ENCODE data around the gene CRYAB. TPM values are rescaled to one million over a fixed set of nuclear protein-coding genes. Genes with fewer than 3 reads are reported as not detected.
"Not testable (repeated sequence)": the region's sequence is repeated elsewhere in the genome, so short reads cannot be mapped to it uniquely, and the experiment has no call there.

The CRYAB gene
- total RNA-seq, 2 donors from 2014 or later = not detected

DNA sequence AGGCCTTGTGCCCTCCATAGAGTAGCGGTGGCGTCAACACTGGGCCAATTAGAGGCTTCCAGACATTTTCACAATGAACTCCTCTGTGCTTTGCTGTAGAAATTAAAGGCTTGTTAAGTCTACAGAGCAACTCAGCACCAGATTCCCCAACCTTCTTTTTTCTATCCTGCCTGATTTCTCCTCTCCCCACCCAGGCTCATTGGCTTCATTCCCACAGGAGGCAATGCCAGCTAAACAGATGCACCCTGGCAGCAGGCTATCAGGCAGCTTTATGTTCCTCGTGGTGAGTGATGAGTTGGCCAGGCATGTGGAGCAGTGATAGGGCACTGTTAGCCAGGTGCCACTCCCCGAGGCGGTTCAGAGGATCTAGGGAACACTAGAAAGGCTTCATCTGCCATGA, 30.4 kb upstream of the CRYAB start:
- H3K4me3 Mint-ChIP-seq = no peak overlapping the region
- peaks cover 19% of the 10 kb centered on the region for H3K4me1 Mint-ChIP-seq
- no peak overlapping the region for H3K27ac Mint-ChIP-seq
- H3K9me3 ChIP-seq (ENCODE audit: control insufficient read depth, low read length, poor library complexity, severe bottlenecking) = no peaks in the 10 kb centered on the region
- DNase-seq (no peak), ATAC-seq (no peak)
- peaks cover 2% of the 10 kb centered on the region for H3K36me3 Mint-ChIP-seq (ENCODE audit: low read depth)
- no peaks in the 10 kb centered on the region for H3K27me3 Mint-ChIP-seq

DNA sequence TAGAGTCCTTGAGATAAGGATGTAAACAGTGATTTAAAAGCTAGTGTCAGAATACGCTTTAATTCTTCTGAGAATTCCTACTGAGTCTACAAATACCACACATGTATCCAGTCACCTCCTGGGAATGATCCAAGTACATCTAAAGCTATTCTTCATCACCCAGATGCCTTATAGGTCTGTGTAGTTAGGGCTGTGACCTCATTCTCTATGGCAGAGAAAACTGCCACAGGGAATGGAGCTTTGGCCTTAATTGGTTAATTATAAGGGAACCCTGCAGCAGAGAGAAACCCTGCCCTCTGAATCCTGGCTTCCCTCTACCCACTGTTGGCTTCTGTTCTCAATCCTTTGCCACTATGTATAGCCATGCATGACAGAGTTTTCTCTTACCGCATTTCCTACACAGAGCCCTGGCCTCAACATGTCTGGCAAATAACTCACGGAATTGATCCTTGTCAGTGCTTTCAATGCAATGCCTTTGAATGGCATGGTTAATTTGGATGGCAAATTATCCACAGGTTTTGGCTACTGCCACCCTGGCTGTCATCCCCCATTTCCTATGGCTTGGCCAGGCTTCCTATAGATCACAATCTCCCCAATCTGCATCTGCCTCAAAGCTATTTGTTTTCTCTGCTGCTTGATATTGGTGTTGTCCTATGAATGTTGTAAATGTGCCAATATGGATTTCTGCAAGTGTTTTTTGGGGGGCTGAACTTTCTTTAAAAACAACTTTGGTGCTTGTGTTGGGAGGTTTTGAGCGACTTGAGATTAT, 28.4 kb upstream of the CRYAB start:
- Mint-ChIP-seq H3K27me3 (no peaks in the 10 kb centered on the region), H3K36me3 (ENCODE audit: low read depth) (peaks cover 2% of the 10 kb centered on the region), H3K27ac (peak overlapping the region; percentile 86), H3K4me3 (no peak overlapping the region), H3K4me1 (peaks cover 23% of the 10 kb centered on the region)
- ATAC-seq (no peak), DNase-seq (no peak)
- no peaks in the 10 kb centered on the region for H3K9me3 ChIP-seq (ENCODE audit: control insufficient read depth, low read length, poor library complexity, severe bottlenecking)

DNA sequence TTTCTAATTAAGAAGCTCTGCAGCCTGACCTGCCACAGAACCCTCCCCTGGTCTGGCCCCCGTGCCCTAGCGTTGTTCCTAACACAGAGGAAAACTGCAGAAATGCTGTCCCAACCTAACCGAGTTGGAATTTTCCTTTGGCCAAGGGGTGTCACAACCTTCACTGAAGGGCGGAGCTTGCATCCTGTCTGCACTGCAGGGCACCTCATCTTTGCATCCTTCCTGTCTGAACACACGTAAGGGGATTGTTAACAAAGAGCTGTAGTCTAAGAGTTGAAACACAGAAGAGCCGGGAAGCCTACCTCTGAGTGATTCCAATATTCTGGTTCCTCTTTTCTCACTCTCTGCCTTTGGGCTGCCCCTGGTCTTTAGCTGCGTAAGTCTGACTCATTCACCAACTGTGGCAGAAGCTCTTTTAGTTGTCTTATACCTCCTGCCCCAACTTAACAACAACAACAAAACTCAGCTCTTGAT, 27.2 kb upstream of the CRYAB start:
- DNase-seq (no peak), ATAC-seq (peak; percentile 59)
- H3K9me3 ChIP-seq (ENCODE audit: control insufficient read depth, low read length, poor library complexity, severe bottlenecking) = no peaks in the 10 kb centered on the region
- Mint-ChIP-seq H3K27me3 (no peaks in the 10 kb centered on the region), H3K36me3 (ENCODE audit: low read depth) (no peaks in the 10 kb centered on the region), H3K4me1 (peaks cover 18% of the 10 kb centered on the region), H3K27ac (peak overlapping the region; percentile 86), H3K4me3 (peak overlapping the region; percentile 84)

DNA sequence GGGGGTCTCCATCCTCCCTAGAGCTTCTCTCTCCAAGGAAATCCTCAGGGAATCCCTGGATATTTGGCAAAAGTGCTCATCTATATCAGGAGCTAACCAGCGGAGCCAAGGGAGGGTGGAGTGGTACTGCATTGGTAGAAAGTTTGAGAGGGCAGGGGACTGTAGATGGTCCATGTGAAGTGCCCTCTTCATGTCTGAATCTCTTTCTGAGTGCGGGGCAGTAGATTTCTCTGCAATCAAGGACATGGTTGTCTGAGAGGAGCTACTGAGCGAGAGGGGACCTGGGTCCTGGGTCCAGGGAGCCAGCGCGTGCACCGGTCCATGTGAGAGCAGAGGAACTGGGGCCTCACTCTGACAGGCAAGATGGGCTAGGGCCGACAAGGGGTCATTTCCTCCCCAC, 26.3 kb upstream of the CRYAB start:
- no peak for ATAC-seq
- peaks cover 18% of the 10 kb centered on the region for H3K4me1 Mint-ChIP-seq
- peak overlapping the region; percentile 86 for H3K27ac Mint-ChIP-seq
- H3K4me3 Mint-ChIP-seq = peak overlapping the region; percentile 92
- H3K9me3 ChIP-seq (ENCODE audit: control insufficient read depth, low read length, poor library complexity, severe bottlenecking) = no peaks in the 10 kb centered on the region
- no peak for DNase-seq
- H3K27me3 Mint-ChIP-seq = peaks cover under 1% of the 10 kb centered on the region
- no peaks in the 10 kb centered on the region for H3K36me3 Mint-ChIP-seq (ENCODE audit: low read depth)

DNA sequence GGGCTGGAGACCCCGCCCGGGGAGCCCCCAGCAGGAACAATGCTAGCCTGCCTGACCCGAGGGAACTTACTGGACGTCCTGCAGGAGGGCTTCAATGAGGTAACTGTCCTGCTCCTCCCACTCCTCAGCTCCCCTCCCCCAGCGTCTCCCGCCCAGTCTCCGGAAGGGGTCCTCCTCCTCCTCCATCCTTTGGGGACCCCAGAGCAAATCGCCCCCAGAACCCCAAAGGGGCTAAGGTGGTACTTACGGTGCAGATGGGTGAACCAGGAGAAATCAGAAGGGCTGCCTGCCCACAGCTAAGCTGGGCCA, 25.8 kb upstream of the CRYAB start:
- H3K9me3 ChIP-seq (ENCODE audit: control insufficient read depth, low read length, poor library complexity, severe bottlenecking) = no peaks in the 10 kb centered on the region
- Mint-ChIP-seq H3K36me3 (ENCODE audit: low read depth) (no peaks in the 10 kb centered on the region), H3K4me1 (peaks cover 21% of the 10 kb centered on the region), H3K27me3 (peaks cover 5% of the 10 kb centered on the region), H3K4me3 (peak overlapping the region; percentile 92), H3K27ac (peak overlapping the region; percentile 86)
- ATAC-seq (no peak), DNase-seq (no peak)

DNA sequence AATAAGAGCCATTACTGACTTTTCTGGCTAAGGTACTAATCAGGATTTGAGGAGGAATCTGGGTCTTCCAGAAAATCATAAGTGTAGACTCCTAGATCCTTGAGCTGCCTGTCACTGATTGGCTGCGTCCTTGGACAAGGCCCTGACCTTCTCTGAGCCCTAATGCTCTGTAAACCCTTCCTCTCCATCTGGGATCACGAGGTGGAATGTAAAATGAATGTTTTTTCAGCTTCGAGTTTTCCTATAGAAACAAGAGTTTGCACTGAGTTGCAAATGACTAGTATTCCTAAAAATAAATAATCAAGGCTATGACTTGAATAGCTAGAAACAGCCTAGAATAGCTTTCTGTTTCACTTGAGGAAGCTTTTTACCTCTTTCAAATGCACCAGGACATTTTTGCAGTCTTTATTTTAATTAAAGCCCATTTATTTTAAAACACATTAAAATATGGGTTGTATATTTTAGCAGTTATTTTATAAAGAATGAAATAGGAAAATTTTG, 24.5 kb upstream of the CRYAB start:
- Mint-ChIP-seq H3K4me3 (peak overlapping the region; percentile 92), H3K36me3 (ENCODE audit: low read depth) (no peaks in the 10 kb centered on the region), H3K27me3 (peaks cover 6% of the 10 kb centered on the region), H3K4me1 (peaks cover 21% of the 10 kb centered on the region), H3K27ac (peak overlapping the region; percentile 92)
- H3K9me3 ChIP-seq (ENCODE audit: control insufficient read depth, low read length, poor library complexity, severe bottlenecking) = no peaks in the 10 kb centered on the region
- ATAC-seq = no peak
- no peak for DNase-seq

DNA sequence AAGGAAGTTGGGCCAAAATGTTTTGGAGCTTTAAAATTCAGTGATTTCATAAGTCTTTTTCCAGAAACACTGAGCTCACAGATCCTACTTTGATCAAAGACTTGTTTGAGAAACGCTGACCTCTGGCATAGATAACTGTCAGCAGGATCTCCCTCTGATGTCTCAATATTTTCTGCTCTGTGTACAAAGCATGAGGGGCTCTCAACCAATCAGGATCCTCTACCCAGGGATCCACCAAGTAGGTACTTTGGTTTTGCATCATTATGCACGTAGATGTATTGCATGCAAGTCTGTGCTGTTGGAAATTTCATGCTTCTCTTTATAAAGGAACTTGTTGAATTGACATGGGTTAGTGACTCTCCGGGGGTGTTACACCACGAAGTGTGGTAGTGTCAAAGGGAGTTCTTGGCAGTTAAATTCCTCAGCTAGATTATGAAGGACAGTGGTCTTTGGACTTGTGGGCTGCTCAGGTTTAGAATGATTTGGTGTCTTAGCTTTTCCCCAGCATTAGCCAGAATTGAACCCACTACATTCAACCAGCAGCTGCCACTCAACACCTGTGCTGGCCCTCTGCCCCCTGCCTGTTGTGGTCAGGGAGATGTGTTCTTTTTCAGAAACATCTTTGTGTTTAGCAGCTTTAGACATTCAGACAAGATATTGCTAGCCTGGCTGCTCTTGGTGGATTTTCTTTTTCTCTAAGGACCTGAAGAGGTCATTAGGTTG, 23.9 kb upstream of the CRYAB start:
- H3K4me1 Mint-ChIP-seq = peaks cover 21% of the 10 kb centered on the region
- no peak overlapping the region for H3K4me3 Mint-ChIP-seq
- H3K27ac Mint-ChIP-seq = no peak overlapping the region
- no peaks in the 10 kb centered on the region for H3K36me3 Mint-ChIP-seq (ENCODE audit: low read depth)
- no peak for DNase-seq
- no peaks in the 10 kb centered on the region for H3K9me3 ChIP-seq (ENCODE audit: control insufficient read depth, low read length, poor library complexity, severe bottlenecking)
- ATAC-seq = no peak
- H3K27me3 Mint-ChIP-seq = peaks cover 6% of the 10 kb centered on the region

DNA sequence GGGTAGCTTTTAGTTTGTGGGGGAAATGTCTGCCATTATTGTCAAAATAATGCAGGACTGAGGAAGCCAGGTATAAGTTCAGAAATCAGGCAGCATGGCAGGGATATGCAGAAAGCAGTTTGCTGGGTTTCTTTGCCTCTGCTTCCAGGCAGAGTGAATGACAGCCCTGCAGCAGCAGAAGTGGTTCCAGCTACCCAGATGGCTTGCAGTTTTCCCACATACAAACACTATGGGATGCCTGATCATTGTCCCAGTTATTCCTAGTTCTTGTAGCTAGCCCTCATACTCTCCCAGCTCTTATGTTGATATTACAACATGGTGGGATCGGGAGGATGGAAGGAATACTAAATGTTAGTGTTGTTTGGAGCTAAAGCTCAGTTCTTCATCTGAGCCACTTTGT, 22.7 kb upstream of the CRYAB start:
- Mint-ChIP-seq H3K36me3 (ENCODE audit: low read depth) (no peaks in the 10 kb centered on the region), H3K4me3 (no peak overlapping the region)

DNA sequence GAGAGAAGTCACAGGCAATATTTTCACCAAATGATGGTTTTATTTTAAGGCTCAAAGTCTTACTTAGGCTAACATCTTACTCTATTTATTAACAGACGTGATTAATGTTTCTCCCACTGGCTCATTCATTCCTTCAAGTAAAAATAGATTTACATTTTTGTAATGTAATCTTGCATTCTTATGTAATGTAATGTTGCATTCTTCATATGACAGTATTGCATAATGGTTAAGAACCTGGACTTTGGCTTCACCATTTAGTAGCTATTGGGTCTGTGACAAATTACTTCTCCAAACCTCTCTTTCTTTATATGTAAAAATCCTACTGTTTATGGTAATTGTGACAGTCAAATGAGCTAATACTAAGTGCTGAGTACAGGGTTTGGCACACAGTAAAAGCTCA, 22.3 kb upstream of the CRYAB start:
- peaks cover 19% of the 10 kb centered on the region for H3K4me1 Mint-ChIP-seq
- no peak for ATAC-seq
- no peak overlapping the region for H3K27ac Mint-ChIP-seq
- no peak for DNase-seq
- H3K4me3 Mint-ChIP-seq = no peak overlapping the region
- peaks cover 6% of the 10 kb centered on the region for H3K27me3 Mint-ChIP-seq
- no peaks in the 10 kb centered on the region for H3K9me3 ChIP-seq (ENCODE audit: control insufficient read depth, low read length, poor library complexity, severe bottlenecking)
- H3K36me3 Mint-ChIP-seq (ENCODE audit: low read depth) = no peaks in the 10 kb centered on the region

More for the DNA sequence above, 22.7 kb upstream of the CRYAB start:
- DNase-seq (no peak), ATAC-seq (no peak)
- no peaks in the 10 kb centered on the region for H3K9me3 ChIP-seq (ENCODE audit: control insufficient read depth, low read length, poor library complexity, severe bottlenecking)
- peaks cover 21% of the 10 kb centered on the region for H3K4me1 Mint-ChIP-seq
- H3K27me3 Mint-ChIP-seq = peaks cover 6% of the 10 kb centered on the region
- H3K27ac Mint-ChIP-seq = no peak overlapping the region

DNA sequence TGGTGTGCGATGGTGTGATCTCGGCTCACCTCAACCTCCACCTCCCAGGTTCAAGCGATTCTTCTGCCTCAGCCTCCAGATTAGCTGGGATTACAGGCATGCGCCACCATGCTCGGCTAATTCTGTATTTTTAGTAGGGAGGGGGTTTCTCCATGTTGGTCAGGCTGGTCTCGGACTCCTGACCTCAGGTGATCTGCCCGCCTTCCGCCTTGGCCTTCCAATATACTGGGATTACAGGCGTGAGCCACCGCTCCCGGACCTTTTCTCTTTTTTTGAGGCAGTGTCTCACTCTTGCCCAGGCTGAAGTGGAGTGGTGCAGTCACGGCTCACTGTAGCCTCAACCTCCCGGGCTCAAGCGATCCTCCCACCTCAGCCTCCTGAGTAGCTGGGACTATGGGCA, 21.6 kb upstream of the CRYAB start:
- H3K27me3 Mint-ChIP-seq; H3K36me3 Mint-ChIP-seq (ENCODE audit: low read depth); DNase-seq; H3K9me3 ChIP-seq (ENCODE audit: control insufficient read depth, low read length, poor library complexity, severe bottlenecking); H3K4me3 Mint-ChIP-seq; ATAC-seq: not testable (repeated sequence)
- peak overlapping the region; percentile 75 for H3K27ac Mint-ChIP-seq
- peaks cover 12% of the 10 kb centered on the region for H3K4me1 Mint-ChIP-seq

DNA sequence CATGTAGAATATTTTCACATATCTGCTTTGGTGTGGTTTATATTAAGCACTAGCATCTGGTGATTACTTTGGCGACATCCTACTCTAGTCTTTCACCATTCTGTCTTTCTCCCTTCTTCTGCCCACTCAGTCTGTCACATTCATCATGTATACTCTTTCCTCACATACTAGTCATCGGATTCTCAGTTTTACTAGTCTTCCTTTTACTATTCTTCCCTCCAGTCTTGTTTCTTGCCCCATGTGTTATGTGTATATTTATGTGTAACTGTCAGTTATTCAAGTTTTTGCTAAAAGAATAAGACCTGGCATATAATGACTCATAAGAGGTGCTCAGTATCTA, 21.0 kb upstream of the CRYAB start:
- peaks cover 7% of the 10 kb centered on the region for H3K4me1 Mint-ChIP-seq
- peak overlapping the region; percentile 58 for H3K4me3 Mint-ChIP-seq
- H3K36me3 Mint-ChIP-seq (ENCODE audit: low read depth) = no peaks in the 10 kb centered on the region
- peak overlapping the region; percentile 75 for H3K27ac Mint-ChIP-seq
- DNase-seq = no peak
- no peaks in the 10 kb centered on the region for H3K9me3 ChIP-seq (ENCODE audit: control insufficient read depth, low read length, poor library complexity, severe bottlenecking)
- no peak for ATAC-seq
- H3K27me3 Mint-ChIP-seq = peaks cover 6% of the 10 kb centered on the region

DNA sequence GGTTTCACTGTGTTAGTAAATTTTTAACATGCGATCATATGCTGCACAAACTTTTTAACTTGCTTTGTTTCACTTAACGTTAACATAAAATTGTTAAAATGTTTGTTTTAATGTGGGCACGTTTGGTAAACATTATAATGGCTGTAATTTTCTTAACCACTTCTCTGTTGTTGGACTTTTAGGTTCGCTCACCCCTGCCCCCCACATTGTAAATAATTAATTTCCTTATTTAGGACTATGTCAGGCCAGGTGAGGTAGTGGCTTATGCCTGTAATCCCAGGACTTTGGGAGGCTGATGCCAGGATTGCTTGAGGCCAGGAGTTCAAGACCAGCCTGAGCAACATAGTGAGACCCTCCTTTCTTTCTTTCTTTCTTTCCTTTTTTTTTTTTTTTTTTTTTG, 18.9 kb upstream of the CRYAB start:
- no peak overlapping the region for H3K4me3 Mint-ChIP-seq
- H3K27ac Mint-ChIP-seq = no peak overlapping the region
- H3K4me1 Mint-ChIP-seq = peaks cover 12% of the 10 kb centered on the region
- no peak for ATAC-seq
- H3K27me3 Mint-ChIP-seq = peaks cover 6% of the 10 kb centered on the region
- no peak for DNase-seq
- no peaks in the 10 kb centered on the region for H3K9me3 ChIP-seq (ENCODE audit: control insufficient read depth, low read length, poor library complexity, severe bottlenecking)
- no peaks in the 10 kb centered on the region for H3K36me3 Mint-ChIP-seq (ENCODE audit: low read depth)

DNA sequence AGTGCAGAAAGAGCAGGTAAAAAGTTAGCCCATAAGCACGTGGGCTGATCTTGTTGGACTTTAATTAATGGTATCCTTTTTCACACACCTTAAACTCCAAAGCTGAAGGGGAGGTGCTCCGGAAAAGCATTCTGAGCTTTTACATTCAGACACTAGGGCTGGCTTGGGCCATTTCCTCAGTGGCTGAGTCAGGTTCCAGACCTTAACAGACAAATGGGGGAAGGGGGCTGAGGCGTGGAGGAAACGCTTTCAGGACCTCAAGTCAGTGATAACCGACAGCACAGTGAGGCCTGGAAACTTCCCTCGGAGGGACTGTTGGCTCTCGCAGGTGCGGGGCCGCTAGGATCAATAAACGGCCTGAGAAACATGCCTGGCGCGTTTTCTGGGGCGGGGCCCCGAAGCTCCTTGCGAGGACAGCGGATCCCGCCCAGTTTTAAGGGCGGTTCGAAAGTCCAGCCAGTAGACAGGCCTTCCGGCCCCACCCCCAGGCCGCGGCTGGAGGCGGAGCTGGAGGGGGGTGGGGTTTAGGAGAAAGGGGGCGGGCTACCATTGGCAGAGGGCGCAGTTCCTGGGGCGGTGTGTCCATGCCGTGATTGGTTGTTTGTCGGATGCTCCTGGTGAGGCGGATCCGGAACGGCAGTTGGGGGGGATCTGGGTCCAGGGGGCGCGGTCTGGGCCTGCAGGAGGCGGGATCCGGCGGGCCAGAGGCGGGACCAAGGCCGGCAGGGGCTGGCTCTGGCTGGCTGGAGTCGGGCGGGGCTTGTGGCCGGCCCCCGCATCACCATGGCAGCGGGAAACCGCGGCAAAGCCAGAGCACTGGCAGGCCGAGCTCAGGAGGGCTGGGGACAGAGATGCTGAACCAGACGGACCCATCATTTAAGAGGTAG, 15.2 kb upstream of the CRYAB start:
- ATAC-seq = peak; percentile 92
- peak overlapping the region; percentile 81 for H3K4me3 Mint-ChIP-seq
- H3K4me1 Mint-ChIP-seq = peaks cover 11% of the 10 kb centered on the region
- peaks cover 5% of the 10 kb centered on the region for H3K27me3 Mint-ChIP-seq
- no peaks in the 10 kb centered on the region for H3K36me3 Mint-ChIP-seq (ENCODE audit: low read depth)
- H3K27ac Mint-ChIP-seq = peak overlapping the region; percentile 81
- H3K9me3 ChIP-seq (ENCODE audit: control insufficient read depth, low read length, poor library complexity, severe bottlenecking) = no peaks in the 10 kb centered on the region
- peak; percentile 90 to 95 (median 91) for DNase-seq
